ENCODE data around the gene FYCO1. TPM values are rescaled to one million over a fixed set of nuclear protein-coding genes. Genes with fewer than 3 reads are reported as not detected.

Gene FYCO1
- total RNA-seq, 1 experiment from 2014 or later = 11.3 TPM

GRCh38 chr3:45987368-45988291, 8.0 kb downstream of the FYCO1 start:
- in situ Hi-C loops (cut with HindIII; ENCODE audit: low sequenced_read_pairs) = no loop called here
- peak; percentile 80 for DNase-seq (ENCODE audit: low spot score)

GRCh38 chr3:45986303-45986982, 9.2 kb downstream of the FYCO1 start:
- no peak for DNase-seq (ENCODE audit: low spot score)

GRCh38 chr3:45985532-45986302, 9.9 kb downstream of the FYCO1 start:
- in situ Hi-C loops (cut with HindIII; ENCODE audit: low sequenced_read_pairs) = no loop called here

More at GRCh38 chr3:45986303-45986982, 9.2 kb downstream of the FYCO1 start:
- in situ Hi-C loops (cut with HindIII; ENCODE audit: low sequenced_read_pairs) = no loop called here

GRCh38 chr3:45984331-45985312, 11.0 kb downstream of the FYCO1 start:
- in situ Hi-C loops (cut with HindIII; ENCODE audit: low sequenced_read_pairs) = no loop called here
- no peak for DNase-seq (ENCODE audit: low spot score)

More at GRCh38 chr3:45985532-45986302, 9.9 kb downstream of the FYCO1 start:
- DNase-seq (ENCODE audit: low spot score) = no peak

- in situ Hi-C loops (cut with HindIII; ENCODE audit: low sequenced_read_pairs) = no loop called here
- DNase-seq (ENCODE audit: low spot score) = no peak
Observed at GRCh38 chr3:45983770-45984169, 11.9 kb downstream of the FYCO1 start.

GRCh38 chr3:45981346-45982074, 14.1 kb downstream of the FYCO1 start:
- DNase-seq (ENCODE audit: low spot score) = no peak
- in situ Hi-C loops (cut with HindIII; ENCODE audit: low sequenced_read_pairs) = no loop called here

- in situ Hi-C loops (cut with HindIII; ENCODE audit: low sequenced_read_pairs) = no loop called here
- no peak for DNase-seq (ENCODE audit: low spot score)
Observed at GRCh38 chr3:45980819-45981218, 14.8 kb downstream of the FYCO1 start.

- in situ Hi-C loops (cut with HindIII; ENCODE audit: low sequenced_read_pairs) = no loop called here
- DNase-seq (ENCODE audit: low spot score) = no peak
Observed at GRCh38 chr3:45980229-45980813, 15.3 kb downstream of the FYCO1 start.

- no peak for DNase-seq (ENCODE audit: low spot score)
- in situ Hi-C loops (cut with HindIII; ENCODE audit: low sequenced_read_pairs) = no loop called here
Observed at GRCh38 chr3:45979378-45979777, 16.2 kb downstream of the FYCO1 start.

- no peak for DNase-seq (ENCODE audit: low spot score)
- in situ Hi-C loops (cut with HindIII; ENCODE audit: low sequenced_read_pairs) = no loop called here
Observed at GRCh38 chr3:45978006-45978761, 17.4 kb downstream of the FYCO1 start.

- in situ Hi-C loops (cut with HindIII; ENCODE audit: low sequenced_read_pairs) = no loop called here
- no peak for DNase-seq (ENCODE audit: low spot score)
Observed at GRCh38 chr3:45976191-45977091, 19.2 kb downstream of the FYCO1 start.

- in situ Hi-C loops (cut with HindIII; ENCODE audit: low sequenced_read_pairs) = no loop called here
- DNase-seq (ENCODE audit: low spot score) = no peak
Observed at GRCh38 chr3:45975686-45976085, 19.9 kb downstream of the FYCO1 start.

GRCh38 chr3:45974686-45975085, 20.9 kb downstream of the FYCO1 start:
- no peak for DNase-seq (ENCODE audit: low spot score)
- in situ Hi-C loops (cut with HindIII; ENCODE audit: low sequenced_read_pairs) = no loop called here

GRCh38 chr3:45972534-45973402, 22.9 kb downstream of the FYCO1 start:
- in situ Hi-C loops (cut with HindIII; ENCODE audit: low sequenced_read_pairs) = no loop called here
- no peak for DNase-seq (ENCODE audit: low spot score)

- in situ Hi-C loops (cut with HindIII; ENCODE audit: low sequenced_read_pairs) = no loop called here
- DNase-seq (ENCODE audit: low spot score) = no peak
Observed at GRCh38 chr3:45969953-45970352, 25.7 kb downstream of the FYCO1 start.

Data from G401 (cell line).